Measurements from ENCODE around the gene FBXL7.

Gene FBXL7

DNA sequence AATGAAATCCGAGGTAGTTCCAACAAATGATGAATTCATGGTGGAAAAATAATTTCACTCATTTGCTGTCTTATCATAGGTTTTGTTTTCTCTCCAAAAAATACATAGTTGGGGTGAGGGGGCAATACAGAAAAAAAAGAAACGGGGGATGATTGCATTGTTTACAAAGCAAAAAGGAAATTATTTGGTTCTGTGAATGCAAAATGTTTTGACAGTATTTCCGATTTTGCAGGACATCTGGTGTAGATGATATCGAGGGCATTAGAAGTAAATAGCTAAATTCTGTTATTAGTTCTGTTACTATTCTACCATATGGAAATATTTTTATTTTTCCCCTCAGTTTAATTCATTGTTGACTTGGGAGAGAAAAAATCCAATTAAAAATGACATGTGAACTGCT lies 477.9 kb downstream of the FBXL7 start:
- DNase-seq: no peak

- DNase-seq: no peak
These were observed 480.9 kb downstream of the FBXL7 start for GRCh38 chr5:15980835-15981234.

DNA sequence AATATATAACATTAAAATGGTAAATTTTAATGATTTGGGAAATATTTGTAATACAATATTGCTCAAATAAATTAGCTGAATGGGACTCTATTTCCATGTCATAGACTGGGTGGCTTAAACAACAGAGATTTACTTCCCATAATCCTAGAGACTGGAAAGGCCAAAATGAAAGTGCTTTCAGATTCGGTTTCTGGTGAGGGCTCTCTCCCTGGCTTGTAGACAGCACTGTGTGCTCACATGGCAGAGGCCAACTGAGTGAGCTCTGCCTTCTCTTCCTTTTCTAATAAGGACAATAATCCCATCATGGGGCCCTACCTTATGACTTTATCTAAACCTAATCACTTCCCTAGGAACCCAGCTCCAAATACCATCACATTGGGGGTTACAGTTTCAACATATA lies 483.4 kb downstream of the FBXL7 start:
- DNase-seq: no peak
